HG02938 (cell line): Measurements from ENCODE around the gene GLB1L2.

Source experiments
- ATAC-seq: cut with Tn5 transposase; IDR thresholded peaks from one replicate; pipeline ENCODE4 v1.9.1; 2021; ENCODE audit warnings: mild to moderate bottlenecking, moderate library complexity; ENCODE audit not compliant: unreplicated experiment

Gene GLB1L2

GRCh38 chr11:134417871-134418840, 86.4 kb downstream of the GLB1L2 start:
- ATAC-seq: no peak

GRCh38 chr11:134423106-134423505, 91.3 kb downstream of the GLB1L2 start:
- no peak for ATAC-seq

GRCh38 chr11:134425413-134425812, 93.6 kb downstream of the GLB1L2 start:
- ATAC-seq: no peak
